ENCODE results near the gene TTYH2. TPM values are rescaled to one million over a fixed set of nuclear protein-coding genes. Genes with fewer than 3 reads are reported as not detected.

TTYH2 gene
- total and polyA plus RNA-seq, 2 of the 4 experiments (the other 2 are of a cell fraction): 2.3 to 6.8 TPM

DNA sequence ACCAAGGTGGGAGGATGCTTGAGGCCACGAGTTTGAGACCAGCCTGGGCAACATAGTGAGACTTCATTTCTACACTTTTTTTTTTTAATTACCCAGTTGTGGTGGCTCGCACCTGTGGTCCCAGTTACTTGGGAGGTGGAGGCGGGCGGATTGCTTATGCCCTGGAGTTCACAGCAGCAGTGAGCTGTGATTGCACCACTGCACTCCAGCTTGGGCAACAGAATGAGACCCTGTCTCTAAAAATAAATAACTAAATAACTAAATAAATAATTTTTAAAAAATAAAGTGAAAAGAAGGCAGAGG lies 70.0 kb downstream of the TTYH2 start:
- Histone ChIP-seq H3K56ac (ENCODE audit: extremely low read depth, insufficient read depth, low read length) (no peak overlapping the region), H4K8ac (ENCODE audit: low read depth in 2 of 2, low read length in 2 of 2) (no peak overlapping the region), H4K91ac (ENCODE audit: insufficient read depth, low read depth, low read length) (no peak overlapping the region), H3K4ac (ENCODE audit: low read depth, low read length) (no peak overlapping the region), H3K79me1 (ENCODE audit: low read depth in 1 of 2, low read length in 2 of 2) (no peaks in the 10 kb centered on the region), H3K4me3 (ENCODE audit: insufficient read depth, low read depth, low read length) (no peak overlapping the region), H3K9ac (ENCODE audit: low read depth, low read length) (no peak overlapping the region), H2AK5ac (ENCODE audit: low read depth, low read length) (no peak overlapping the region), H3K4me1 (ENCODE audit: control insufficient read depth, insufficient read depth, low read length) (no peaks in the 10 kb centered on the region), H3K9me3 (ENCODE audit: control insufficient read depth, insufficient read depth, low read length) (peaks cover 3% of the 10 kb centered on the region; the same call in 1 of the 2 replicates), H3K14ac (replicated peaks; ENCODE audit: low read depth, low read length) (no peak overlapping the region), H3K27ac (ENCODE audit: insufficient read depth, low read length) (no peak overlapping the region), H2BK15ac (ENCODE audit: low read depth, low read length) (no peak overlapping the region), H3K27me3 (ENCODE audit: control insufficient read depth, insufficient read depth, low read length) (no peaks in the 10 kb centered on the region), H4K5ac (ENCODE audit: low read depth, low read length) (no peak overlapping the region), H2BK120ac (ENCODE audit: low read depth, low read length) (no peak overlapping the region), H3K23ac (ENCODE audit: low read depth, low read length) (no peak overlapping the region), H3K4me2 (ENCODE audit: low read depth, low read length) (no peak overlapping the region), H3K36me3 (ENCODE audit: control insufficient read depth, insufficient read depth, low read length) (no peaks in the 10 kb centered on the region), H3K18ac (ENCODE audit: low read depth, low read length) (no peak overlapping the region), H2BK5ac (ENCODE audit: low read depth, low read length, poor library complexity, severe bottlenecking) (no peak overlapping the region), H2BK20ac (ENCODE audit: low read depth, low read length) (no peak overlapping the region), H4K20me1 (ENCODE audit: insufficient read depth, low read length) (no peaks in the 10 kb centered on the region), H2AK9ac (replicated peaks; ENCODE audit: low read depth, low read length, poor library complexity) (no peak overlapping the region), H2AFZ (replicated peaks; ENCODE audit: low read length, poor library complexity) (no peak overlapping the region), H3K9me1 (ENCODE audit: insufficient read depth, low read length) (no peaks in the 10 kb centered on the region)
- no peak for ATAC-seq (ENCODE audit: low read depth)
- ChIA-PET CTCF (interaction anchor here (0.7 kb wide), 1 partner anchor 403 kb away, joined by 7 read pairs; no protein-coding TSS in a partner anchor), POLR2A (ENCODE audit: unreplicated experiment) (no interaction called here)
- BruUV-seq (replicated peaks): no TSS peak
- in situ Hi-C loops (cut with MboI; ENCODE audit: low sequenced_read_pairs): no loop called here
- no peak for DNase-seq
- no peak for TF ChIP-seq BHLHE40 (IDR thresholded peaks at IDR 0.05; ENCODE audit: low read depth, low read length)
- WGBS, 2 experiments (ENCODE audit: extremely low coverage in 2 of 2, insufficient read length in 1 of 2): no CpG with 5 or more reads among the region's 4 CpGs
- dilution Hi-C loops (cut with HindIII; ENCODE audit: low sequenced_read_pairs, unreplicated experiment): no loop called here
- intact Hi-C loops (cut with micrococcal nuclease): no loop called here
